D721Med (cell line): ENCODE measurements around the gene TUT7.

ENCODE experiments used
- DNase-seq: peaks from one replicate; pipeline ENCODE4 v3.0.0; 2011; ENCODE audit warnings: low spot score; ENCODE audit not compliant: insufficient read length
- FAIRE-seq: peaks from 2 replicates; lab custom pipeline; 2011; peaks lifted over from hg19 to GRCh38; lab: Jason Lieb, UNC
- TF ChIP-seq, protein P1 (sequence below): IDR thresholded peaks from 2 replicates; pipeline ENCODE4 v1.5.1; 2012; ENCODE audit warnings: mild to moderate bottlenecking, control low read depth; ENCODE audit not compliant: insufficient read depth; ENCODE audit errors: missing control alignments

The TUT7 gene

DNA sequence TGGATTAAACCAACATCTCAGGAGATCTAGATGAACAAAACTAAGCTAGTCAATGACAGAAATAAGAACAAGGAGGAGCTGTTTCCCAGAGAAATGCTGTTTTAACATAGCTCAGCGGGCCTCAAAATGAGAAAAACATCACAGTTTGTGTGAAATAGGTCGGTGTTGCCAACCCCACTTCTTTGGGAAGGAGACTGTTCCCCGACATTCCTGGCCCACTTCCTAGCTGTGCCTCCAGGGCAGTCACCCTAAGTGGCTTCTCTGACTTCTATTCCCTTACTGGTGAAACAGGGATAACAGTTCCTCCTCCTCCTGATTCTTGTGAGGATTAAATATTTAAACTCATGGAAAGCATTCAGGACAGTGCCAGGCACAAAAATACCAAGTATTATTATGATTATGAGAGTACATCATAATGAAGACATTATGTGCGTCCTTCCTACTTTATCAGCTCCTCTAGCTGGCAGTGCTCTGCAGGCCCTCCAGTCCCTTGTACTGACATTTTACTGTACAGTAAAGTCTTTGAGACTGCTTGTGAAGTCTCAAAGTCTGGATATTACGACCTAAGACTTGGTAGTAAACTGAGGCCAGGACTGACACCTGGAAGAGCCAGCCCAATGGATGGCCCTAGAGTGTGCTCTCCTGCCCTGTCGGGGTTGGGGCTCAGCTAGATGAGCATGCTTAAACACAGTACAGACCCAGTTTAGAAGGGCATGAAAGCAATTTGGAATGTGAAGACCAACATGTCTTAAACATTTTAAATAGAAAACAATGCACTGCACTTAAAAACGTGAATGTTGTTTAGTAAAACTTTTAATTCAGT, 79.2 kb downstream of the TUT7 start:
- no peak for DNase-seq
- FAIRE-seq = no peak
- TF ChIP-seq, protein P1, sequence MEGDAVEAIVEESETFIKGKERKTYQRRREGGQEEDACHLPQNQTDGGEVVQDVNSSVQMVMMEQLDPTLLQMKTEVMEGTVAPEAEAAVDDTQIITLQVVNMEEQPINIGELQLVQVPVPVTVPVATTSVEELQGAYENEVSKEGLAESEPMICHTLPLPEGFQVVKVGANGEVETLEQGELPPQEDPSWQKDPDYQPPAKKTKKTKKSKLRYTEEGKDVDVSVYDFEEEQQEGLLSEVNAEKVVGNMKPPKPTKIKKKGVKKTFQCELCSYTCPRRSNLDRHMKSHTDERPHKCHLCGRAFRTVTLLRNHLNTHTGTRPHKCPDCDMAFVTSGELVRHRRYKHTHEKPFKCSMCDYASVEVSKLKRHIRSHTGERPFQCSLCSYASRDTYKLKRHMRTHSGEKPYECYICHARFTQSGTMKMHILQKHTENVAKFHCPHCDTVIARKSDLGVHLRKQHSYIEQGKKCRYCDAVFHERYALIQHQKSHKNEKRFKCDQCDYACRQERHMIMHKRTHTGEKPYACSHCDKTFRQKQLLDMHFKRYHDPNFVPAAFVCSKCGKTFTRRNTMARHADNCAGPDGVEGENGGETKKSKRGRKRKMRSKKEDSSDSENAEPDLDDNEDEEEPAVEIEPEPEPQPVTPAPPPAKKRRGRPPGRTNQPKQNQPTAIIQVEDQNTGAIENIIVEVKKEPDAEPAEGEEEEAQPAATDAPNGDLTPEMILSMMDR = no peak

DNA sequence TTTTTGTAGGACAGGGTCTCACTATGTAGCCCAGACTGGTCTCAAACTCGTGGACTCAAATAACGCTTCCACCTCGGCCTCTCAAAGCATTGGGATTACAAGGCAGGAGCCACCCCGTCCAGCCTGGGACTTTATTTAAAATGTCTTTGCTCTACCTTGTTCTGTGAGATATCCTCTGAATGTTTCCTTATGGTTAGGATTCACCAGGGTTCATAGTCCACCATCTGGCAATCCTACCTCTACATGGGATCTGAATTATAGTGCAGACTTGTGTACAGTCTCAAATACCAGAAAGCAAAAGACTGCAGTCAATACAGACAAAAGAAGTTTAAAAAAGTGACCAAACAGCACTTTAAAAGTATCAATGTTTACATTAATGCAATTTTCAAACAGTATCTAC, 82.0 kb downstream of the TUT7 start:
- TF ChIP-seq, protein P1 = no peak
- FAIRE-seq (no peak), DNase-seq (no peak)

DNA sequence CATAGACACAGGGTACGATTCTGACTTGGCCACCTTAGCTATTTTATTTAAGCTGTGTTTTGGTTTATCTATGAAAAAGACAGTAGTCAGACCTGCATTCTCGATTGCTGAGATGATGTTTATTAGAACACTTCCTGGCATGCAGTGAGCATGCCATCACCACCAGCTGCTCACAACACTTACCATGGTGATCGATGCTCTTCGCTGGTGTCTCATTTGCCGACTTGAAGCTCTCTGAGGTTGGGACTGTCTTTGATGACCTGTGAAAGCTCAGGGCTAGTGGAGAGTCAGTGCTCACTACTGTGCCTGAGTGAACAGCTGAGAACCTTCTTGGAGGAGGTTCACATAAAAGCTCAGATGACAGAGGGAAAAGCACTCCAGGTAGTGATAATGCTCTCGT, 90.3 kb downstream of the TUT7 start:
- no peak for FAIRE-seq
- TF ChIP-seq, protein P1 = no peak

GRCh38 chr9:86262492-86262891, 91.7 kb downstream of the TUT7 start:
- TF ChIP-seq, protein P1 = no peak
- no peak for FAIRE-seq
- DNase-seq = no peak

More for the DNA sequence above, 90.3 kb downstream of the TUT7 start:
- no peak for DNase-seq

DNA sequence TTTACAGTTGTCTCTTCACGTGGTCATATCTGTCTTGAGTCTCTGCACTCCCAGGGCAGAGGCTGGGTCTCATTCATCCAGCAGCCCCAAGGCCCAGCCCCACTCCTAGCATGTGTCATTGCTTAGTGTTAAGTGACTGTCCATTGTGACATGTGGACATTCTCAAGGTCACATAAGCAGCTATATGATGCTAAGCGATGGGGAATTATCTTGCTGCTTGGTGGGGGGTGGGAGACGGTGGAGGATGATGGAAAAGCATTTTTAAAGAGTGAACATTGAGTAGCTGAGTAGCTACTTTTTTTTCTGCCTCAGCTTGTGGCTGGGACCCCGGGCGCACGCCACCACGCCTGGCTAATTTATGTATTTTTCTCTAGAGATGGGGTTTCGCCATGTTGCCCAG, 94.7 kb downstream of the TUT7 start, which contains the start of gene C9orf153:
Gene C9orf153 (minus strand): TSS at position 101 of the 400 bp plus-strand sequence. CDS start 30,054 bp downstream, outside the sequence.
- FAIRE-seq = no peak
- TF ChIP-seq, protein P1 = no peak

GRCh38 chr9:86257391-86257790, 96.8 kb downstream of the TUT7 start:
- FAIRE-seq = no peak
- TF ChIP-seq, protein P1 = no peak
- no peak for DNase-seq

More for the DNA sequence above, 94.7 kb downstream of the TUT7 start, which contains the start of gene C9orf153:
- DNase-seq = no peak

DNA sequence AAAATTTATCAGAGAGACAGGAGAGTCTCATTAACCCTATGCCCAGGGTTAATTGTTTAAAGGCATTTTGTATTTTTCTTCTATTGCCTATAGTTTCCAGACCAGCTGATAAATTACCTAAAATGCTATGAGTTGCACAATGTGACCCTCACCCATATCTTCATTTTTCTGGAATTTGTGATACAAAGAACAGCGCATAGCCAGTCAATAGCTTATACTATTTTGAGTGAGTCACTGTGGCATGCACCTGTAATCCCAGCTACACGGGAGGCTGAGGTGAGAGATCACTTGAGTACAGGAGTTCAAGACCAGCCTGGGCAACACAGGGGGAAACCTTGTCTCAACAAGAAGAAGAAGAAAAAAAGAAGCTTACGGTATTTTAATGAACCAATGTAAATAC, 97.6 kb downstream of the TUT7 start:
- TF ChIP-seq, protein P1 = no peak

More for the DNA sequence above, 97.6 kb downstream of the TUT7 start:
- DNase-seq (no peak), FAIRE-seq (no peak)
